HCT116 (cell line): ENCODE measurements around the gene XPO4. TPM values are rescaled to one million over a fixed set of nuclear protein-coding genes. Genes with fewer than 3 reads are reported as not detected.

Experiments used
- ATAC-seq: fragments of 200-7000 bp; cut with Tn5 transposase; 2 replicates; pipeline ENCODE4 v1.9.1; 2020; ENCODE audit warnings: mild to moderate bottlenecking, moderate library complexity
- BruUV-seq: library from RNA; stranded (reverse); fragments of 400-500 nt; replicated peaks from 2 replicates; lab custom pipeline; 2021; lab: Mats Ljungman, UMichigan
- CTCF ChIA-PET: fragments of 300-600 bp; sonication (Branson Sonifier 250); formaldehyde crosslinking; loops from one replicate; lab custom pipeline; 2021; ENCODE audit warnings: antibody characterized with exemption; lab: Charles Lee
- POLR2A ChIA-PET: fragments of 300-600, 350-600 bp; sonication (Branson Sonifier 250); formaldehyde crosslinking; loops from one replicate; lab custom pipeline; 2021; ENCODE audit warnings: antibody characterized with exemption; lab: Charles Lee
- RAD21 ChIA-PET, 2 experiments: fragments of 300-600 bp; sonication (Branson Sonifier 250); formaldehyde crosslinking; loops; one replicate each; lab custom pipeline; 2023; ENCODE audit warnings: low total read pairs in 2 of 2; ENCODE audit not compliant: uncharacterized antibody in 2 of 2, unreplicated experiment in 2 of 2, low non-redundant PET in 1 of 2; lab: Charles Lee
- DNase-seq: peaks from one replicate; pipeline ENCODE4 v3.0.0-alpha.2; 2010; ENCODE audit warnings: low read depth, low spot score
- H2AFZ ChIP-seq: fragments of 200-600 bp; shearing (Covaris generic), sonication (generic); 2 replicates; pipeline ENCODE4 v1.6.1; 2017; ENCODE audit warnings: low read depth, mixed run types, mixed read lengths, antibody characterized with exemption, low read length; ENCODE audit not compliant: poor library complexity, severe bottlenecking
- H3K27ac ChIP-seq: 2 replicates; pipeline ENCODE4 v1.5.1; 2012; ENCODE audit warnings: low read depth, low read length
- H3K27me3 ChIP-seq: fragments of 200-600 bp; sonication (generic); 2 replicates; pipeline ENCODE4 v1.6.1; 2016; ENCODE audit warnings: mixed run types, low read length, mixed read lengths; ENCODE audit not compliant: insufficient read depth
- H3K36me3 ChIP-seq, 2 experiments: fragments of 200-500 bp in 1 of 2; fragments of 200-600 bp in 1 of 2; sonication (Bioruptor generic) in 1 of 2; sonication (generic) in 1 of 2; 2 replicates each; pipeline versions ENCODE4 v1.5.1 to v1.6.1; 2014 to 2016; ENCODE audit warnings: low read length in 2 of 2, inconsistent platforms in 1 of 2, mixed read lengths in 1 of 2, mixed run types in 1 of 2; ENCODE audit not compliant: insufficient read depth in 2 of 2, control insufficient read depth in 1 of 2
- H3K4me1 ChIP-seq, 2 experiments: fragments of 200-600 bp in 1 of 2; sonication (generic) in 1 of 2; 2 replicates each; pipeline versions ENCODE4 v1.5.1 to v1.6.1; 2012 to 2017; ENCODE audit warnings: low read length in 2 of 2, inconsistent platforms in 1 of 2, mild to moderate bottlenecking in 1 of 2, mixed read lengths in 1 of 2, mixed run types in 1 of 2, moderate library complexity in 1 of 2; ENCODE audit not compliant: insufficient read depth in 2 of 2, control insufficient read depth in 1 of 2
- H3K4me2 ChIP-seq: fragments of 200-600 bp; sonication (generic); 2 replicates; pipeline ENCODE4 v1.6.1; 2017; ENCODE audit warnings: mixed run types, low read length, mixed read lengths
- H3K4me3 ChIP-seq, 2 experiments: fragments of 200-600 bp in 1 of 2; sonication (generic) in 1 of 2; replicated peaks in 1 of 2; 2 replicates each; pipeline ENCODE4 v1.5.1; 2011 to 2016; ENCODE audit warnings: low read length in 2 of 2, control low read depth in 1 of 2, low read depth in 1 of 2, mild to moderate bottlenecking in 1 of 2, mixed read lengths in 1 of 2, mixed run types in 1 of 2
- H3K79me2 ChIP-seq: fragments of 200-600 bp; sonication (generic); 2 replicates; pipeline ENCODE4 v1.6.1; 2017; ENCODE audit warnings: mild to moderate bottlenecking, mixed run types, low read length, moderate library complexity, mixed read lengths; ENCODE audit not compliant: insufficient read depth
- H3K9ac ChIP-seq: fragments of 200-600 bp; sonication (generic); 2 replicates; pipeline ENCODE4 v1.6.1; 2016; ENCODE audit warnings: low read length, mixed read lengths
- H3K9me2 ChIP-seq: fragments of 200-600 bp; sonication (generic), shearing (Covaris generic); 2 replicates; pipeline ENCODE4 v1.6.1; 2017; ENCODE audit warnings: mixed run types, mild to moderate bottlenecking, moderate library complexity; ENCODE audit not compliant: insufficient read depth
- H3K9me3 ChIP-seq, 2 experiments: fragments of 200-500 bp in 1 of 2; fragments of 200-600 bp in 1 of 2; sonication (Bioruptor generic) in 1 of 2; sonication (generic) in 1 of 2; 2 replicates each; pipeline ENCODE4 v1.6.1; 2014 to 2017; ENCODE audit warnings: low read length in 2 of 2, mixed read lengths in 2 of 2, inconsistent platforms in 1 of 2, low read depth in 1 of 2, mild to moderate bottlenecking in 1 of 2, mixed run types in 1 of 2, moderate library complexity in 1 of 2; ENCODE audit not compliant: control insufficient read depth in 1 of 2, insufficient read depth in 1 of 2
- H4K20me1 ChIP-seq: fragments of 200-600 bp; sonication (generic), shearing (Covaris generic); 2 replicates; pipeline ENCODE4 v1.6.1; 2017; ENCODE audit warnings: mixed run types, mild to moderate bottlenecking, moderate library complexity; ENCODE audit not compliant: insufficient read depth
- EZH2 ChIP-seq: fragments of 200-600 bp; sonication (generic); IDR thresholded peaks from 2 replicates; pipeline ENCODE4 v1.6.1; 2017; ENCODE audit warnings: antibody characterized with exemption, mixed run types
- EZH2phosphoT487 ChIP-seq: fragments of 200-600 bp; IDR thresholded peaks from 2 replicates; pipeline ENCODE4 v1.6.1; 2018; ENCODE audit warnings: antibody characterized with exemption, borderline replicate concordance
- FOSL1 ChIP-seq: IDR thresholded peaks from 2 replicates; pipeline ENCODE4 v1.6.1; 2012; ENCODE audit warnings: low read depth
- POLR2A ChIP-seq: IDR thresholded peaks from 2 replicates; pipeline ENCODE4 v1.7.0; 2011; ENCODE audit warnings: borderline replicate concordance; ENCODE audit not compliant: insufficient read depth, insufficient read length; ENCODE audit errors: extremely low read depth
- SP1 ChIP-seq: IDR thresholded peaks from 2 replicates; pipeline ENCODE4 v1.6.1; 2012; ENCODE audit warnings: low read depth
- SRF ChIP-seq: IDR thresholded peaks from 2 replicates; pipeline ENCODE4 v1.6.1; 2012; ENCODE audit warnings: low read depth
- YY1 ChIP-seq: IDR thresholded peaks from 2 replicates; pipeline ENCODE4 v1.6.1; 2011; ENCODE audit warnings: low read length, low read depth, moderate library complexity, mild to moderate bottlenecking; ENCODE audit not compliant: insufficient replicate concordance; ENCODE audit errors: extremely low read depth
- ZNF274 ChIP-seq: fragments of 200-500 bp; sonication (Bioruptor generic); IDR thresholded peaks from 2 replicates; pipeline ENCODE4 v1.6.1; 2014; ENCODE audit warnings: mild to moderate bottlenecking, low read depth, low read length, inconsistent platforms
- intact Hi-C: fragments of 100-400 bp; cut with micrococcal nuclease; formaldehyde crosslinking; loops from 2 replicates; pipeline ENCODE4 v1.10.0; 2022
- total RNA-seq: library from RNA; stranded (reverse); gene quantifications from one replicate; pipeline ENCODE4 v1.2.1, GENCODE V29; 2021; ENCODE audit not compliant: unreplicated experiment
- TF ChIP-seq, protein P1 (sequence below): IDR thresholded peaks from 2 replicates; pipeline ENCODE4 v1.6.1; 2012; ENCODE audit warnings: low read depth
- TF ChIP-seq, protein P2 (sequence below), 3 experiments: fragments of 200-600 bp in 1 of 3; sonication (generic) in 1 of 3; IDR thresholded peaks in 2 of 3; conservative IDR thresholded peaks in 1 of 3; 2 replicates each; pipeline ENCODE4 v1.5.1; 2012 to 2017; ENCODE audit warnings: low read depth in 2 of 3, low read length in 2 of 3, antibody characterized with exemption in 1 of 3, borderline replicate concordance in 1 of 3, control low read depth in 1 of 3, mild to moderate bottlenecking in 1 of 3, mixed read lengths in 1 of 3, mixed run types in 1 of 3, moderate library complexity in 1 of 3; ENCODE audit not compliant: insufficient read depth in 1 of 3
- TF ChIP-seq, protein P3 (sequence below): IDR thresholded peaks from 2 replicates; pipeline ENCODE4 v1.6.1; 2011; ENCODE audit warnings: mild to moderate bottlenecking, low read length, moderate library complexity; ENCODE audit not compliant: insufficient replicate concordance; ENCODE audit errors: extremely low read depth

The XPO4 gene
- total RNA-seq, 1 experiment from 2014 or later: 29.7 TPM

DNA sequence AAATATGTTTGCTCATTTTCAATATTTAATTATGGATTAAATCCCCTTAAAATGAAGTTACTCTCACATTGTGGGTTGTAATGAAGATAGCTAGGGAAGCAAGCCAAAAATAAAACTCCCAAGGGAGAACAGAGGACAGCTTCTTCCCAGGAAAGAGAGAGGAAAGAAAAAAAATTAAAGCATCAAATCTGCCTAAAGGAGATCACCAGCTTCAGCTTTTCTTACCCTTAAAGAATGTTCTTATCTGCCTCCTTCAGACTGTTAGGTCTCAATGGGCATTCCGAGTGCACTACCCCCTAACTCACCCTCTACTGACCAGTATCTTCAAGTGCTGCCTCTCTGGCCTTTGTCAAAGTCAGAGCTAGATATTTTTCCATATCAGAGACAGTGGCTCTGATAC lies 55.2 kb downstream of the XPO4 start (continued):
- TF ChIP-seq, protein P1, sequence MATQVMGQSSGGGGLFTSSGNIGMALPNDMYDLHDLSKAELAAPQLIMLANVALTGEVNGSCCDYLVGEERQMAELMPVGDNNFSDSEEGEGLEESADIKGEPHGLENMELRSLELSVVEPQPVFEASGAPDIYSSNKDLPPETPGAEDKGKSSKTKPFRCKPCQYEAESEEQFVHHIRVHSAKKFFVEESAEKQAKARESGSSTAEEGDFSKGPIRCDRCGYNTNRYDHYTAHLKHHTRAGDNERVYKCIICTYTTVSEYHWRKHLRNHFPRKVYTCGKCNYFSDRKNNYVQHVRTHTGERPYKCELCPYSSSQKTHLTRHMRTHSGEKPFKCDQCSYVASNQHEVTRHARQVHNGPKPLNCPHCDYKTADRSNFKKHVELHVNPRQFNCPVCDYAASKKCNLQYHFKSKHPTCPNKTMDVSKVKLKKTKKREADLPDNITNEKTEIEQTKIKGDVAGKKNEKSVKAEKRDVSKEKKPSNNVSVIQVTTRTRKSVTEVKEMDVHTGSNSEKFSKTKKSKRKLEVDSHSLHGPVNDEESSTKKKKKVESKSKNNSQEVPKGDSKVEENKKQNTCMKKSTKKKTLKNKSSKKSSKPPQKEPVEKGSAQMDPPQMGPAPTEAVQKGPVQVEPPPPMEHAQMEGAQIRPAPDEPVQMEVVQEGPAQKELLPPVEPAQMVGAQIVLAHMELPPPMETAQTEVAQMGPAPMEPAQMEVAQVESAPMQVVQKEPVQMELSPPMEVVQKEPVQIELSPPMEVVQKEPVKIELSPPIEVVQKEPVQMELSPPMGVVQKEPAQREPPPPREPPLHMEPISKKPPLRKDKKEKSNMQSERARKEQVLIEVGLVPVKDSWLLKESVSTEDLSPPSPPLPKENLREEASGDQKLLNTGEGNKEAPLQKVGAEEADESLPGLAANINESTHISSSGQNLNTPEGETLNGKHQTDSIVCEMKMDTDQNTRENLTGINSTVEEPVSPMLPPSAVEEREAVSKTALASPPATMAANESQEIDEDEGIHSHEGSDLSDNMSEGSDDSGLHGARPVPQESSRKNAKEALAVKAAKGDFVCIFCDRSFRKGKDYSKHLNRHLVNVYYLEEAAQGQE: no peak
- TF ChIP-seq EZH2: no peak
- TF ChIP-seq, all 23 proteins: peak for 0

DNA sequence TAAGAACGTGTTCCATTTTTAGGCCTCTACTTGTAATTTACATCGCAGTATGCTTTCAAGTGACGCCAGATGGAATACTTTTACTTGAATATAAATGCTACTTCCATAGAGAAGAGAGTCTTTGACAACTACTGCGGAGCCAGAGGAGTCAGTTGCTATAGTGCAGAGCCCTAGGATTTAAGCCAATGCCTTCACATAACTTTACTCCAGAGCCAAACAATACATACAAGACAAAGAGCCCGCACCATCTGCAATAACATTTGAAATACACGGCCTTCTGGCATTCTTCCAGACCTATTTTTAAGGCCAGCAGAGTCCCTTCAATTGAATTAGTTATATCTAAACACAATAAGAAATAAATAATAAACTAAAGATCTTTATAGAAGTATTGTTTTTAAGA lies 59.4 kb downstream of the XPO4 start:
- Histone ChIP-seq H3K4me1 (no peaks in the 10 kb centered on the region), H3K4me2 (no peak overlapping the region), H4K20me1 (peaks cover 12% of the 10 kb centered on the region; the same call in 1 of the 2 replicates), H3K9me3 (no peaks in the 10 kb centered on the region), H3K9me2 (no peaks in the 10 kb centered on the region), H3K79me2 (peaks cover 62% of the 10 kb centered on the region), H3K4me3 (no peak overlapping the region), H3K36me3 (peaks cover 12 to 14% of the 10 kb centered on the region in 2 experiments; a peak in 2 of 4 replicates), H3K9ac (no peak overlapping the region), H2AFZ (no peak overlapping the region), H3K27ac (no peak overlapping the region), H3K27me3 (no peaks in the 10 kb centered on the region)
- RAD21 ChIA-PET: no interaction called here
- DNase-seq: no peak
- CTCF ChIA-PET: no interaction called here
- ATAC-seq: no peak
- BruUV-seq: no TSS peak
- TF ChIP-seq ZNF274 (no peak), SRF (no peak), YY1 (no peak), SP1 (no peak), EZH2phosphoT487 (no peak), FOSL1 (no peak), POLR2A (no peak)
- TF ChIP-seq, protein P2, sequence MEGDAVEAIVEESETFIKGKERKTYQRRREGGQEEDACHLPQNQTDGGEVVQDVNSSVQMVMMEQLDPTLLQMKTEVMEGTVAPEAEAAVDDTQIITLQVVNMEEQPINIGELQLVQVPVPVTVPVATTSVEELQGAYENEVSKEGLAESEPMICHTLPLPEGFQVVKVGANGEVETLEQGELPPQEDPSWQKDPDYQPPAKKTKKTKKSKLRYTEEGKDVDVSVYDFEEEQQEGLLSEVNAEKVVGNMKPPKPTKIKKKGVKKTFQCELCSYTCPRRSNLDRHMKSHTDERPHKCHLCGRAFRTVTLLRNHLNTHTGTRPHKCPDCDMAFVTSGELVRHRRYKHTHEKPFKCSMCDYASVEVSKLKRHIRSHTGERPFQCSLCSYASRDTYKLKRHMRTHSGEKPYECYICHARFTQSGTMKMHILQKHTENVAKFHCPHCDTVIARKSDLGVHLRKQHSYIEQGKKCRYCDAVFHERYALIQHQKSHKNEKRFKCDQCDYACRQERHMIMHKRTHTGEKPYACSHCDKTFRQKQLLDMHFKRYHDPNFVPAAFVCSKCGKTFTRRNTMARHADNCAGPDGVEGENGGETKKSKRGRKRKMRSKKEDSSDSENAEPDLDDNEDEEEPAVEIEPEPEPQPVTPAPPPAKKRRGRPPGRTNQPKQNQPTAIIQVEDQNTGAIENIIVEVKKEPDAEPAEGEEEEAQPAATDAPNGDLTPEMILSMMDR (IDR thresholded peaks at IDR 0.05 in 2 of 3, conservative IDR thresholded peaks at IDR 0.05 in 1 of 3; ENCODE audit: borderline replicate concordance in 1 of 3, insufficient read depth in 1 of 3, low read depth in 2 of 3, low read length in 2 of 3): no peak
- TF ChIP-seq, protein P3, sequence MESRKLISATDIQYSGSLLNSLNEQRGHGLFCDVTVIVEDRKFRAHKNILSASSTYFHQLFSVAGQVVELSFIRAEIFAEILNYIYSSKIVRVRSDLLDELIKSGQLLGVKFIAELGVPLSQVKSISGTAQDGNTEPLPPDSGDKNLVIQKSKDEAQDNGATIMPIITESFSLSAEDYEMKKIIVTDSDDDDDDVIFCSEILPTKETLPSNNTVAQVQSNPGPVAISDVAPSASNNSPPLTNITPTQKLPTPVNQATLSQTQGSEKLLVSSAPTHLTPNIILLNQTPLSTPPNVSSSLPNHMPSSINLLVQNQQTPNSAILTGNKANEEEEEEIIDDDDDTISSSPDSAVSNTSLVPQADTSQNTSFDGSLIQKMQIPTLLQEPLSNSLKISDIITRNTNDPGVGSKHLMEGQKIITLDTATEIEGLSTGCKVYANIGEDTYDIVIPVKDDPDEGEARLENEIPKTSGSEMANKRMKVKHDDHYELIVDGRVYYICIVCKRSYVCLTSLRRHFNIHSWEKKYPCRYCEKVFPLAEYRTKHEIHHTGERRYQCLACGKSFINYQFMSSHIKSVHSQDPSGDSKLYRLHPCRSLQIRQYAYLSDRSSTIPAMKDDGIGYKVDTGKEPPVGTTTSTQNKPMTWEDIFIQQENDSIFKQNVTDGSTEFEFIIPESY: no peak
- intact Hi-C loops: no loop called here
- POLR2A ChIA-PET: no interaction called here
